SK-N-SH (cell line): Measurements from ENCODE around the gene A1BG. TPM values are rescaled to one million over a fixed set of nuclear protein-coding genes. Genes with fewer than 3 reads are reported as not detected.

Experiments
- CTCF ChIA-PET: fragments of 300-600, 350-600 bp; formaldehyde crosslinking; extraction: SDS; loops from one replicate; lab custom pipeline; 2021; lab: Yijun Ruan, JAX
- POLR2A ChIA-PET: fragments of 350-600 bp; sonication (Branson Sonifier 250); formaldehyde crosslinking; extraction: SDS; loops from one replicate; lab custom pipeline; 2020; ENCODE audit warnings: antibody characterized with exemption, inconsistent platforms; lab: Yijun Ruan, JAX
- DNase-seq: peaks from one replicate; pipeline ENCODE4 v3.0.0; 2012
- H2AFZ ChIP-seq: fragments of 200-600 bp; sonication (generic); 2 replicates; pipeline ENCODE4 v1.8.1; 2016; ENCODE audit warnings: antibody characterized with exemption, mild to moderate bottlenecking, low read depth
- H3F3A ChIP-seq: fragments of 200-600 bp; sonication (generic); replicated peaks from 2 replicates; pipeline ENCODE3; 2016; ENCODE audit warnings: antibody characterized with exemption, mild to moderate bottlenecking; ENCODE audit not compliant: insufficient read depth
- H3K27ac ChIP-seq, 2 experiments: fragments of 200-500 bp in 1 of 2; fragments of 200-600 bp in 1 of 2; sonication (Bioruptor generic) in 1 of 2; sonication (generic), shearing (Covaris generic) in 1 of 2; 2 replicates each; pipeline versions ENCODE4 v1.5.1 to v1.6.1; 2014 to 2016; ENCODE audit warnings: low read depth in 2 of 2, inconsistent platforms in 1 of 2, low read length in 1 of 2, mild to moderate bottlenecking in 1 of 2, mixed read lengths in 1 of 2
- H3K27me3 ChIP-seq: fragments of 200-600 bp; sonication (generic), shearing (Covaris generic); 2 replicates; pipeline ENCODE4 v1.6.1; 2016; ENCODE audit warnings: mixed run types; ENCODE audit not compliant: insufficient read depth
- H3K36me3 ChIP-seq, 2 experiments: fragments of 200-500 bp in 1 of 2; fragments of 200-600 bp in 1 of 2; sonication (Bioruptor generic) in 1 of 2; sonication (generic) in 1 of 2; replicated peaks in 1 of 2; 2 replicates each; pipeline versions ENCODE3 to v1.5.1; 2014 to 2016; ENCODE audit warnings: low read length in 1 of 2, mild to moderate bottlenecking in 1 of 2; ENCODE audit not compliant: insufficient read depth in 2 of 2, control insufficient read depth in 1 of 2
- H3K4me1 ChIP-seq, 2 experiments: fragments of 200-500 bp in 1 of 2; fragments of 200-600 bp in 1 of 2; sonication (Bioruptor generic) in 1 of 2; sonication (generic), shearing (Covaris generic) in 1 of 2; 2 replicates each; pipeline versions ENCODE4 v1.5.1 to v1.6.1; 2014 to 2016; ENCODE audit warnings: low read depth in 1 of 2, low read length in 1 of 2, mixed run types in 1 of 2; ENCODE audit not compliant: insufficient read depth in 2 of 2, control insufficient read depth in 1 of 2
- H3K4me2 ChIP-seq: fragments of 200-600 bp; sonication (generic), shearing (Covaris generic); 2 replicates; pipeline ENCODE4 v1.6.1; 2017; ENCODE audit warnings: mixed run types
- H3K4me3 ChIP-seq, 2 experiments: fragments of 200-500 bp in 1 of 2; fragments of 200-600 bp in 1 of 2; sonication (Bioruptor generic) in 1 of 2; sonication (generic), shearing (Covaris generic) in 1 of 2; 2 replicates each; pipeline versions ENCODE4 v1.5.1 to v1.8.1; 2014 to 2016; ENCODE audit warnings: low read depth in 2 of 2, inconsistent platforms in 1 of 2, low read length in 1 of 2, mild to moderate bottlenecking in 1 of 2, mixed read lengths in 1 of 2, moderate library complexity in 1 of 2
- H3K79me2 ChIP-seq: fragments of 200-600 bp; sonication (generic); 2 replicates; pipeline ENCODE4 v1.8.1; 2017; ENCODE audit warnings: mild to moderate bottlenecking; ENCODE audit not compliant: insufficient read depth
- H3K9ac ChIP-seq: fragments of 200-600 bp; sonication (generic); 2 replicates; pipeline ENCODE4 v1.6.1; 2017; ENCODE audit warnings: mixed run types
- H3K9me2 ChIP-seq: fragments of 200-600 bp; sonication (generic); 2 replicates; pipeline ENCODE4 v1.6.1; 2017; ENCODE audit warnings: mixed run types
- H3K9me3 ChIP-seq: fragments of 200-600 bp; sonication (generic); 2 replicates; pipeline ENCODE4 v1.6.1; 2017; ENCODE audit warnings: mixed run types, mild to moderate bottlenecking, moderate library complexity
- H4K20me1 ChIP-seq: fragments of 200-600 bp; sonication (generic); 2 replicates; pipeline ENCODE4 v1.6.1; 2017; ENCODE audit warnings: mild to moderate bottlenecking, mixed run types; ENCODE audit not compliant: insufficient read depth
- ELF1 ChIP-seq: IDR thresholded peaks from 2 replicates; pipeline ENCODE4 v1.4.0; 2012
- EZH2phosphoT487 ChIP-seq: fragments of 200-600 bp; sonication (generic); IDR thresholded peaks from 2 replicates; pipeline ENCODE4 v1.6.1; 2017; ENCODE audit warnings: low read depth, mixed run types, mild to moderate bottlenecking, antibody characterized with exemption, moderate library complexity, borderline replicate concordance
- FOSL2 ChIP-seq: IDR thresholded peaks from 2 replicates; pipeline ENCODE4 v1.4.0; 2012; ENCODE audit warnings: low read depth, mild to moderate bottlenecking, moderate library complexity, borderline replicate concordance
- FOXM1 ChIP-seq: IDR thresholded peaks from 2 replicates; pipeline ENCODE4 v1.4.0; 2012; ENCODE audit warnings: low read depth, mild to moderate bottlenecking
- GABPA ChIP-seq: IDR thresholded peaks from 2 replicates; pipeline ENCODE4 v1.4.0; 2012; ENCODE audit warnings: low read depth, mild to moderate bottlenecking
- GATA2 ChIP-seq: sonication (generic); formaldehyde crosslinking; IDR thresholded peaks from 2 replicates; pipeline ENCODE4 v1.5.0; 2020; ENCODE audit warnings: mild to moderate bottlenecking, missing genetic modification reagents
- IRF3 ChIP-seq: fragments of 150-350 bp; IDR thresholded peaks from 2 replicates; pipeline ENCODE4 v1.6.1; 2016; ENCODE audit warnings: mild to moderate bottlenecking, low read depth, low read length
- MXI1 ChIP-seq: IDR thresholded peaks from 2 replicates; pipeline ENCODE4 v1.6.1; 2012; ENCODE audit warnings: mild to moderate bottlenecking, low read depth, low read length, improper control_type of control experiment
- NFIC ChIP-seq: IDR thresholded peaks from 2 replicates; pipeline ENCODE4 v1.4.0; 2012; ENCODE audit warnings: borderline replicate concordance
- POLR2AphosphoS5 ChIP-seq: IDR thresholded peaks from 2 replicates; pipeline ENCODE4 v1.6.1; 2012; ENCODE audit warnings: low read depth, low read length
- RCOR1 ChIP-seq: fragments of 150-350 bp; IDR thresholded peaks from 2 replicates; pipeline ENCODE4 v1.6.1; 2017; ENCODE audit warnings: antibody characterized with exemption, low read length
- REST ChIP-seq: IDR thresholded peaks from 2 replicates; pipeline ENCODE4 v1.6.1; 2012; ENCODE audit warnings: mild to moderate bottlenecking, low read depth, low read length, moderate library complexity
- SMC3 ChIP-seq: IDR thresholded peaks from 2 replicates; pipeline ENCODE4 v1.6.1; 2012; ENCODE audit warnings: low read depth, low read length, improper control_type of control experiment
- ZBTB33 ChIP-seq: IDR thresholded peaks from 2 replicates; pipeline ENCODE4 v1.4.0; 2012; ENCODE audit warnings: low read depth, borderline replicate concordance
- WGBS: methylation state at CpG from one replicate; pipeline ENCODE4 v1.1.6; 2017; ENCODE audit warnings: low lambda C conversion rate; 5-methylcytosine and 5-hydroxymethylcytosine counted together
- polyA plus RNA-seq, 3 experiments: library from polyadenylated mRNA; depleted of rRNA; stranded (reverse); fragments of >200 nt; gene quantifications; 2 replicates each; pipeline ENCODE4 v1.2.3, GENCODE V29; 2012

The A1BG gene
- polyA plus RNA-seq, 1 of the 3 experiments (the other 2 are of a cell fraction) = 62.6 TPM

- H3F3A ChIP-seq = no peaks in the 10 kb centered on the region
- H2AFZ ChIP-seq = no peak overlapping the region
- H3K4me3 ChIP-seq = no peak overlapping the region
- no peaks in the 10 kb centered on the region; a peak in 1 of 4 replicates for H3K4me1 ChIP-seq
- WGBS = 84% methylated on average over 18 of the region's 23 CpGs
- POLR2A ChIA-PET = interaction anchor here (0.6 to 3.6 kb wide), 2 partner anchors 10 to 74 kb away, joined by 4 to 18 read pairs; partner anchors contain the start of gene ZNF497
- H3K4me2 ChIP-seq = no peak overlapping the region
- no peak overlapping the region for H3K9ac ChIP-seq
- no peaks in the 10 kb centered on the region for H3K9me3 ChIP-seq
- H3K9me2 ChIP-seq = no peaks in the 10 kb centered on the region
- peaks cover 2 to 4% of the 10 kb centered on the region in 2 experiments for H3K36me3 ChIP-seq
- CTCF ChIA-PET = interaction anchor here (1.3 kb wide), 1 partner anchor 24 kb away, joined by 4 read pairs; no protein-coding TSS in a partner anchor
- DNase-seq = no peak
- H3K27me3 ChIP-seq = no peaks in the 10 kb centered on the region
- TF ChIP-seq GATA2 (CRISPR knock-in tag) (no peak), IRF3 (no peak), NFIC (no peak), EZH2phosphoT487 (no peak), RCOR1 (no peak), MXI1 (no peak), ELF1 (no peak), REST (no peak), FOXM1 (no peak), FOSL2 (no peak)
- H3K27ac ChIP-seq = no peak overlapping the region
- peaks cover 31% of the 10 kb centered on the region for H3K79me2 ChIP-seq
- H4K20me1 ChIP-seq = no peaks in the 10 kb centered on the region
Observed at GRCh38 chr19:58351990-58352755, 1.1 kb downstream of the A1BG start.

GRCh38 chr19:58351558-58351878, 1.8 kb downstream of the A1BG start:
- TF ChIP-seq GABPA (no peak), POLR2AphosphoS5 (no peak), SMC3 (no peak), ELF1 (no peak), GATA2 (CRISPR knock-in tag) (no peak), IRF3 (no peak), ZBTB33 (no peak)
- TF ChIP-seq, all 33 proteins: peak for 0
- 95% methylated on average over 5 of the region's 9 CpGs for WGBS
- ChIA-PET CTCF (interaction anchor here (1.3 kb wide), 1 partner anchor 23 kb away, joined by 4 read pairs; no protein-coding TSS in a partner anchor), POLR2A (interaction anchor here (3.6 kb wide), 1 partner anchor 11 kb away, joined by 18 read pairs; the partner anchor contains the start of gene ZNF497)
- Histone ChIP-seq H3K27me3 (no peaks in the 10 kb centered on the region), H3K27ac (no peak overlapping the region), H3K9me3 (no peaks in the 10 kb centered on the region), H3K9ac (no peak overlapping the region), H4K20me1 (no peaks in the 10 kb centered on the region), H3K4me3 (no peak overlapping the region), H3F3A (no peaks in the 10 kb centered on the region), H2AFZ (no peak overlapping the region), H3K4me1 (peaks cover 0 to under 1% of the 10 kb centered on the region in 2 experiments; a peak in 2 of 4 replicates), H3K9me2 (no peaks in the 10 kb centered on the region), H3K4me2 (no peak overlapping the region), H3K36me3 (peaks cover 2 to 4% of the 10 kb centered on the region in 2 experiments), H3K79me2 (peaks cover 38% of the 10 kb centered on the region)
- no peak for DNase-seq
